Gastroesophageal sphincter (tissue), 3 donors: ENCODE results near the gene SLC18A2.
"Not testable (repeated sequence)": the region's sequence is repeated elsewhere in the genome, so short reads cannot be mapped to it uniquely, and the experiment has no call there.

Experiments used
- CTCF ChIP-seq, 4 experiments: fragments of 200-600 bp in 2 of 4; fragments of 450-650 bp in 2 of 4; sonication (generic) in 1 of 4; IDR thresholded peaks; one replicate each; pipeline ENCODE4 v1.5.1; 2017 to 2019; ENCODE audit warnings: antibody characterized with exemption in 4 of 4, mild to moderate bottlenecking in 2 of 4, moderate library complexity in 2 of 4
- EP300 ChIP-seq: sonication (generic); formaldehyde crosslinking; IDR thresholded peaks from one replicate; pipeline ENCODE4 v1.6.1; 2017; ENCODE audit warnings: antibody characterized with exemption, mild to moderate bottlenecking
- POLR2A ChIP-seq, 2 donors: fragments of 450-650 bp; IDR thresholded peaks; one replicate each; pipeline ENCODE4 v1.6.1; 2017; ENCODE audit warnings: antibody characterized with exemption in 2 of 2, mild to moderate bottlenecking in 2 of 2, moderate library complexity in 1 of 2
- POLR2AphosphoS5 ChIP-seq: sonication (generic); formaldehyde crosslinking; IDR thresholded peaks from one replicate; pipeline ENCODE4 v1.6.1; 2017; ENCODE audit warnings: antibody characterized with exemption

GRCh38 chr10:117230107-117230506, 10.8 kb upstream of the SLC18A2 start:
- not testable (repeated sequence) for TF ChIP-seq CTCF (IDR thresholded peaks at IDR 0.05); POLR2A (IDR thresholded peaks at IDR 0.05); EP300; POLR2AphosphoS5
